ENCODE data around the gene GMDS. TPM values are rescaled to one million over a fixed set of nuclear protein-coding genes. Genes with fewer than 3 reads are reported as not detected.

GMDS gene
- total RNA-seq, 2 experiments from 2014 or later = 13.9 to 16.4 TPM

- no peak overlapping the region for H3K4me3 Mint-ChIP-seq
- ChIA-PET POLR2A (no interaction called here), CTCF (no interaction called here)
Measured at GRCh38 chr6:2229039-2229438, 16.4 kb downstream of the GMDS start.

GRCh38 chr6:2228392-2228791, 17.0 kb downstream of the GMDS start:
- intact Hi-C loops (cut with DNase I, micrococcal nuclease) = no loop called here
- Mint-ChIP-seq H3K27ac (no peak overlapping the region), H3K9me3 (no peaks in the 10 kb centered on the region), H3K4me3 (no peak overlapping the region), H3K4me1 (ENCODE audit: low read depth) (peaks cover 29% of the 10 kb centered on the region), H3K27me3 (no peaks in the 10 kb centered on the region), H3K36me3 (ENCODE audit: low read depth) (no peaks in the 10 kb centered on the region)
- Histone ChIP-seq H3K27me3 (ENCODE audit: control insufficient read depth in 1 of 2, insufficient read depth in 2 of 2, low read length in 2 of 2) (no peaks in the 10 kb centered on the region), H3K36me3 (ENCODE audit: insufficient read depth, low read length) (no peaks in the 10 kb centered on the region), H3K9me3 (ENCODE audit: control insufficient read depth in 1 of 2, insufficient read depth in 1 of 2, low read length in 2 of 2) (no peaks in the 10 kb centered on the region), H3K4me3 (ENCODE audit: low read length) (no peak overlapping the region), H3K27ac (ENCODE audit: low read depth in 1 of 2, low read length in 2 of 2) (no peak overlapping the region), H3K4me1 (ENCODE audit: insufficient read depth, low read length) (no peaks in the 10 kb centered on the region)
- POLR2A ChIA-PET = no interaction called here
- no peak for TF ChIP-seq CTCF (IDR thresholded peaks at IDR 0.05)
- DNase-seq = no peak
- ATAC-seq (ENCODE audit: poor library complexity) = no peak
- CTCF ChIA-PET = no interaction called here

More at GRCh38 chr6:2229039-2229438, 16.4 kb downstream of the GMDS start:
- no peaks in the 10 kb centered on the region for H3K27me3 Mint-ChIP-seq
- ATAC-seq (ENCODE audit: poor library complexity) (no peak), DNase-seq (no peak)
- H3K27me3 ChIP-seq (ENCODE audit: control insufficient read depth in 1 of 2, insufficient read depth in 2 of 2, low read length in 2 of 2) = no peaks in the 10 kb centered on the region
- no peak for TF ChIP-seq CTCF (IDR thresholded peaks at IDR 0.05)
- no peaks in the 10 kb centered on the region for H3K36me3 ChIP-seq (ENCODE audit: insufficient read depth, low read length)
- no peaks in the 10 kb centered on the region for H3K4me1 ChIP-seq (ENCODE audit: insufficient read depth, low read length)
- intact Hi-C loops (cut with DNase I, micrococcal nuclease) = no loop called here
- no peak overlapping the region for H3K4me3 ChIP-seq (ENCODE audit: low read length)
- H3K27ac Mint-ChIP-seq = no peak overlapping the region
- no peaks in the 10 kb centered on the region for H3K9me3 ChIP-seq (ENCODE audit: control insufficient read depth in 1 of 2, insufficient read depth in 1 of 2, low read length in 2 of 2)
- H3K9me3 Mint-ChIP-seq = no peaks in the 10 kb centered on the region
- H3K4me1 Mint-ChIP-seq (ENCODE audit: low read depth) = peaks cover 23% of the 10 kb centered on the region
- H3K36me3 Mint-ChIP-seq (ENCODE audit: low read depth) = no peaks in the 10 kb centered on the region
- H3K27ac ChIP-seq (ENCODE audit: low read depth in 1 of 2, low read length in 2 of 2) = no peak overlapping the region

GRCh38 chr6:2226775-2227174, 18.6 kb downstream of the GMDS start:
- no peak overlapping the region for H3K27ac ChIP-seq (ENCODE audit: low read depth in 1 of 2, low read length in 2 of 2)
- no peak for ATAC-seq (ENCODE audit: poor library complexity)
- TF ChIP-seq CTCF (IDR thresholded peaks at IDR 0.05) = no peak
- Mint-ChIP-seq H3K4me3 (no peak overlapping the region), H3K27ac (no peak overlapping the region), H3K36me3 (ENCODE audit: low read depth) (no peaks in the 10 kb centered on the region), H3K27me3 (no peaks in the 10 kb centered on the region), H3K9me3 (no peaks in the 10 kb centered on the region), H3K4me1 (ENCODE audit: low read depth) (peaks cover 36% of the 10 kb centered on the region)
- H3K4me3 ChIP-seq (ENCODE audit: low read length) = no peak overlapping the region
- CTCF ChIA-PET = interaction anchor here (1.0 to 1.4 kb wide), 2 partner anchors 11 to 17 kb away, joined by 3 read pairs; no protein-coding TSS in a partner anchor
- H3K9me3 ChIP-seq (ENCODE audit: control insufficient read depth in 1 of 2, insufficient read depth in 1 of 2, low read length in 2 of 2) = no peaks in the 10 kb centered on the region
- no peak for DNase-seq
- intact Hi-C loops (cut with DNase I, micrococcal nuclease) = no loop called here
- POLR2A ChIA-PET = no interaction called here
- peaks cover 7% of the 10 kb centered on the region for H3K4me1 ChIP-seq (ENCODE audit: insufficient read depth, low read length)
- H3K27me3 ChIP-seq (ENCODE audit: control insufficient read depth in 1 of 2, insufficient read depth in 2 of 2, low read length in 2 of 2) = no peaks in the 10 kb centered on the region
- no peaks in the 10 kb centered on the region for H3K36me3 ChIP-seq (ENCODE audit: insufficient read depth, low read length)

Data from CD4-positive, alpha-beta T cell (primary cell).